BLaER1 treated with 17β-estradiol and CSF1 and Interleukin-3, amounts not matched to agents 10 nM and 100 nM (cell line): ENCODE measurements around the gene MOCS1.

ENCODE experiments used
- H3K27ac ChIP-seq, 11 experiments: shearing (Covaris generic); formaldehyde crosslinking; 2 replicates each; pipeline ENCODE4 v1.8.1; 2022
- H3K27me3 ChIP-seq, 11 experiments: shearing (Covaris generic); formaldehyde crosslinking; 2 replicates each; pipeline ENCODE4 v1.8.1; 2022
- H3K36me3 ChIP-seq, 11 experiments: shearing (Covaris generic); formaldehyde crosslinking; 2 replicates each; pipeline ENCODE4 v1.8.1; 2022
- H3K4me1 ChIP-seq, 10 experiments: shearing (Covaris generic); formaldehyde crosslinking; 2 replicates each; pipeline ENCODE4 v1.8.1; 2022
- H3K4me2 ChIP-seq, 11 experiments: shearing (Covaris generic); formaldehyde crosslinking; 2 replicates each; pipeline ENCODE4 v1.8.1; 2022
- H3K4me3 ChIP-seq, 10 experiments: shearing (Covaris generic); formaldehyde crosslinking; 2 replicates each; pipeline ENCODE4 v1.8.1; 2022
- H3K9ac ChIP-seq, 11 experiments: shearing (Covaris generic); formaldehyde crosslinking; 2 replicates each; pipeline ENCODE4 v1.8.1; 2022
- H3K9me3 ChIP-seq, 11 experiments: shearing (Covaris generic); formaldehyde crosslinking; replicated peaks in 1 of 11; 2 replicates each; pipeline ENCODE4 v1.8.1; 2022
- H4K20me1 ChIP-seq, 11 experiments: shearing (Covaris generic); formaldehyde crosslinking; 2 replicates each; pipeline ENCODE4 v1.8.1; 2022
- Cebpa-rat ChIP-seq, 11 experiments: shearing (Covaris generic); IDR thresholded peaks; 2 replicates each; pipeline ENCODE4 v1.8.1; 2022

Gene MOCS1

DNA sequence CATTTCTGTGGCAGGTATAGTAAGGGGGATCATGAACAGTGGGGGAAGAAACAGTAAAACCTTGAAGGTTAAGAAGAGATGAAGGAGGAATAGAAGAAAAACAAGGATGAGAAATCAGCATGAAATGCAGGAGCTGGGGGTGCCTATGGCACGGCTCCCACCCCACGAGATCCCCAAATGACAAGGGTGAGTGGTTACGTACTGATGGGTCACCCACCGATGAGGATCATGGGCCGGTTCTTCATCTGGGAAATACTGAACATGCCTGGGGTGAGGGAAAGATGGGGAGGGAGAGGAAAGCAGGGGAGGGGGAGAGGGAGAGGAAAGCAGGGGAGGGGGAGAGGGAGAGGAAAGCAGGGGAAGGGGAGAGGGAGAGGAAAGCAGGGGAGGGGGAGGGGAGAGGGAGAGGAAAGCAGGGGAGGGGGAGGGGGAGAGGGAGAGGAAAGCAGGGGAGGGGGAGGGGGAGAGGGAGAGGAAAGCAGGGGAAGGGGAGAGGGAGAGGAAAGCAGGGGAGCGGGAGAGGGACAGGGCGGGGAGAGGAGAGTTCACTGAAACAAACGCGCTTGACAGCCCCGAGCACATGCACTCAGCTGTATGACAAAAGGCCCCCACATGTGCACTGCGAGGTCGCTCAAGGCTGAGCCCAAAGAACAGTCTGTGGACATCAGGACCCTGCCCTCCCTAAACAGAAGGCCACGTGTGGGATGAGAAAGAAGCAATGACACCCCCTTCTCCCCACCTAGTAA is 25.3 kb downstream of the MOCS1 start:
- Histone ChIP-seq H3K9ac (no peak overlapping the region), H3K9me3 (no peaks in the 10 kb centered on the region), H4K20me1 (no peaks in the 10 kb centered on the region), H3K36me3 (no peaks in the 10 kb centered on the region), H3K4me2 (no peak overlapping the region), H3K4me3 (no peak overlapping the region), H3K27ac (no peak overlapping the region; a peak in 1 of 22 replicates), H3K4me1 (no peaks in the 10 kb centered on the region), H3K27me3 (no peaks in the 10 kb centered on the region)
- TF ChIP-seq Cebpa-rat (IDR thresholded peaks at IDR 0.05), result no peak

DNA sequence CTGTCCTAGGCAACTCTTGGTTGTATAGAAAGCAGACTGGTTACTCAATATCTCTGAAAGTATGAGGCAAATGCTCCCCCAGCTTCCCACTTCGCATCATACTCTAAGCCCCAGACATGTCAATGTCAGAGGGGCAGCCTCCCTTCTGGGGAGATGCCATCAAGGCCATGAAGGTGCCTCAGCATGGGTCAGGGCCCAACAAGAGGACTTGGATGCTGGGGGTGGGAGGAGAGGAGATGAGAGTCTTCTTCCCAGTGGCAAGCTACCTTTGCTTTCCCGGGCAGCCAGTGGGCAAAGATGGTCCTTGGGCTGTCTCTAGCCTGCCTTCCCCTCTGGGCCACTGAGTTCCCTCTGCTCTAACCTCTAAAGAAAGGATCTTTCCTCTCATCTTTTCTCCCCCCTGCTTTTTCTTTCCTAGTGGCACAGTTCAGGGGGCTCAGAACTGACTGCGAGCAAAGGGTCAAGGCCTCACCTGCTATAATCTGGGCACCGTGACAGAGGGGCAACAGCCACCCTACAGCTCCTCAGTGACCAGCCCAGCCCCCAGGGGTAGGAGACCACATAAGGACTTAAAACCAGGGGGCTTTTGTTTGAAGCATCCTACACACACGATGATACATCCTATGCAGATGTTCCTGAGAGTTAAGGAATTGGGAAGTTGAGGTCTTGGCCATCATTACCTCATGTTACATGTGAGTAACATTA is 26.2 kb downstream of the MOCS1 start:
- Histone ChIP-seq H3K4me1 (no peaks in the 10 kb centered on the region), H3K9me3 (no peaks in the 10 kb centered on the region), H3K9ac (no peak overlapping the region), H3K27ac (no peak overlapping the region), H3K27me3 (no peaks in the 10 kb centered on the region), H3K4me3 (no peak overlapping the region), H4K20me1 (no peaks in the 10 kb centered on the region), H3K4me2 (no peak overlapping the region), H3K36me3 (no peaks in the 10 kb centered on the region)
- TF ChIP-seq Cebpa-rat (IDR thresholded peaks at IDR 0.05), result no peak

DNA sequence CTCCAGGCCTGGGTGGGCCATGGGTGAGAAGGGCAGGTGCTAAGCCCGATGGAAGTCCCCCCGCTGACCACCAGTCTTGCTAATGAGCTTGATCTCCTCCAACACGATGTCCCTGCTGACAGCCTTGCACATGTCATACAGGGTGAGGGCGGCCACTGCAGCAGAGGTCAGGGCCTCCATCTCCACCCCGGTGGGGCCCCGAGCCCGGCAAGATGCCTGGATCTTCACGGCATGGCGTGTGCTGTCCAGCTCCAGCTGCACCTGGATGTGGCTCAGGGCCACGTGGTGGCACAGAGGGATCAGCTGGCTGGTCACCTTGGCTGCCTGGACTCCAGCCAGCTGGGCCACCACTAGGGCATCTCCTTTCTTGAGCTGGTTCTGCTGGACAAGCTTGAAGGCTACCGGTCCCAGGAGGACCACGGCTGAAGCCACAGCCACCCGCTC is 27.9 kb downstream of the MOCS1 start:
- Histone ChIP-seq H3K27ac (no peak overlapping the region), H4K20me1 (no peaks in the 10 kb centered on the region), H3K4me1 (no peaks in the 10 kb centered on the region), H3K4me3 (no peak overlapping the region), H3K27me3 (no peaks in the 10 kb centered on the region), H3K36me3 (no peaks in the 10 kb centered on the region), H3K9me3 (no peaks in the 10 kb centered on the region), H3K9ac (no peak overlapping the region), H3K4me2 (no peak overlapping the region)
- no peak for TF ChIP-seq Cebpa-rat (IDR thresholded peaks at IDR 0.05)

DNA sequence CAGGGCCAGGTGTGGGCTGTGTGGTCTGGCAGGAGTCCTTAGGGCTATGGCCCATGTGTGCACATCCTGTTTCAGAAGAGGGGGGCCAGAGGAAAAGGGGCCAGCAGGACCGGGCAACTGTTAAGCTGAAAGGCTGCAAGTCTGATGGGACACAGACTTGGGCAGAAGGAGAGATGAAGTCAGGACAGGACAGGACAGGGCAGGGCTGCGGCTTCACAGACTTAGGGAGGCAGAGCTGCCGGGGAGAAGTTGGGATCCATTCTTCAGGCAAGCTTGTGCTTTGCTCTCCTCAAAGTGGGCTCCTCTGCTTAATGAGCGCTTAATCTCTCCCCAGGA is 28.7 kb downstream of the MOCS1 start:
- no peak overlapping the region for H3K4me2 ChIP-seq
- no peak overlapping the region for H3K9ac ChIP-seq
- no peak for TF ChIP-seq Cebpa-rat (IDR thresholded peaks at IDR 0.05)
- no peak overlapping the region for H3K27ac ChIP-seq
- H3K9me3 ChIP-seq, result no peaks in the 10 kb centered on the region
- H3K4me1 ChIP-seq, result no peaks in the 10 kb centered on the region
- H3K4me3 ChIP-seq, result no peak overlapping the region
- H3K36me3 ChIP-seq, result no peaks in the 10 kb centered on the region
- H3K27me3 ChIP-seq, result no peaks in the 10 kb centered on the region
- H4K20me1 ChIP-seq, result no peaks in the 10 kb centered on the region

DNA sequence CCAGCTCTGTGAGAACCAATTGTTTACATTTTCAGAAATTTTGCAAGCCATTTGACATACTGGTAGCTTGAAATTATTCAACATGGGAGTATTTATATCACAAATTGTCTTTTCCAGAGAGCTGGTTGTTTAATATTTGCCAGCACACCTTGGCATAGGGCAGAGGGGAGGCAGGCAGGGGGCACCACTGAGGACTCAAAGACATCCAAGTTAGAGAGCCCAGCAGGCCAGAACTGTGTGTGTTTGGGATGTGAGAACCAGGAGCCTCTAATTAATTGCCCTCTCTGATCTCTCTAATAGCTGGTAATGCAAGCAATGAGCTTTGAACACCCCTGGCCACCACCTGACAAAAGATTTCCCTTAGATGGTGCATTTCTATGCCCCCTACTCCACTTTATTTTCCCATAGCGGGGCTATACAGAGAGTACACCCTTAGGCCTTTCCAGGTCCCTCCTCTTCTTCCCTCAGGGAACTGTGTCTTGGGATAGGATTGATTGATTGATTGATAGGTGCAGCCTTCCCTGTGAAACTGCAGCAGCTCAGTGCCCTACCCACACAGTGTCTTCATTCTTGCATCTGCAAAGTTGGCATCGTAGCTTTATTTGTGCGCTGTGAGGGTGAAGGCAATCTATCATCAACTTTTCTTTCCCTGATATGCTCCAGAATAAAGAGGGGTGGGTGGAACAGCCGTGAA is 29.2 kb downstream of the MOCS1 start:
- TF ChIP-seq Cebpa-rat (IDR thresholded peaks at IDR 0.05), result no peak
- Histone ChIP-seq H3K9me3 (no peaks in the 10 kb centered on the region), H3K27me3 (no peaks in the 10 kb centered on the region), H3K4me3 (no peak overlapping the region), H3K4me1 (no peaks in the 10 kb centered on the region), H3K27ac (no peak overlapping the region), H3K36me3 (no peaks in the 10 kb centered on the region), H3K4me2 (no peak overlapping the region), H4K20me1 (no peaks in the 10 kb centered on the region), H3K9ac (no peak overlapping the region)

DNA sequence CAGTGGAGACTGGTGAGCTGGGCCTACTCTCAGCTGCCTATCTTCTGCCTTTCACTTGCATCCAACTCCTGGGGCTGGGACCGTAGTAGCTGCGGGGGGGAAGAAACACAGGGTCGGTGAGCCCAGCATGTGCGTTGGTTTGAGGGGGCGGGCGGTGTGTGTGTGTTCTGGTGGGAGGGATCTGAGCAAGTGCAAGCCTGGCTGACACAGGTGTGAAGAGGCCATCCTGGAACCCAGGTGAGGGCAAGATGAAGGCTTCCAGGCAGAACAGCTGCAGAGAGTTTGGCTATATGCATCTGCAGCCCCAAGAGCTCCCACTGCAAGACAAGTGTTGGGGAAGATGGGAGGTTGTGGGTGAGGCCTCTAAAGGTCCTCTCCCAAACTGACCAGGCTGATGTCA is 30.6 kb downstream of the MOCS1 start:
- H3K4me3 ChIP-seq, result no peak overlapping the region
- no peaks in the 10 kb centered on the region for H4K20me1 ChIP-seq
- H3K27ac ChIP-seq, result no peak overlapping the region
- H3K4me1 ChIP-seq, result no peaks in the 10 kb centered on the region
- H3K36me3 ChIP-seq, result no peaks in the 10 kb centered on the region
- no peak for TF ChIP-seq Cebpa-rat (IDR thresholded peaks at IDR 0.05)
- no peaks in the 10 kb centered on the region for H3K9me3 ChIP-seq
- no peak overlapping the region for H3K9ac ChIP-seq
- H3K4me2 ChIP-seq, result no peak overlapping the region
- no peaks in the 10 kb centered on the region for H3K27me3 ChIP-seq

DNA sequence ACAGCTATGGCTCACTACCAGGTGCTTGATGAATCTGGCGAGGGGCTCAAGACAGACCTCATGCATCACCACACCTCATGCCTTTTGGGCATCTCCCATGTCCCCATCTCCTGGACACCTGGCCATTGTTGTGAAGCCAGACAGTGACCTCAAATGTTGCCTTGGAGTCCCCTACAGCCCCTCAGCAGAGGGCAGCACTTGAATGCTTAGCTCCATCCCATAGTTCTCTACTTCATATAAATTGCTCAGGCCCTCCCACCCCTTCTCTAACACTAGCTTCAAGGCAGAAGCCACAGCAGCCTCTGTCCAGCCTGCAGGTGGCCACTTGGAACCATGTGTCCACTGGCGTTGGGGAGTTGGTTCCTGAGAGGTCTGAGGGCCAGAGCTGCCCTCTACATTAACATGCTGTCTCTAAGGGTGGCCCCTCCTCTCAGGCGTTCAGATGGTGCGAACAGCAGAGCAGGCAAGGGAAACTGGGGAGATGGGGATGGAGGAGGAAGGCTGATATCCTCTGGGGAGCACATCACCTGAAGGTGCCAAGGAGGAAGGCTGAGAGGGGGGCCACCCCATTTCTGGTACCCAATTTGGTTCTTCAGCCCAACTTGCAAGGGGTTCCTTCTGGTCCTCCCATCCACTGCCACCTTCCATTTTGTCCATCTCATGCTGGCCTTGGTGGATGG is 31.3 kb downstream of the MOCS1 start:
- Histone ChIP-seq H3K4me3 (no peak overlapping the region), H4K20me1 (no peaks in the 10 kb centered on the region), H3K27me3 (no peaks in the 10 kb centered on the region), H3K4me1 (no peaks in the 10 kb centered on the region), H3K27ac (no peak overlapping the region), H3K9me3 (no peaks in the 10 kb centered on the region), H3K9ac (no peak overlapping the region), H3K4me2 (no peak overlapping the region), H3K36me3 (no peaks in the 10 kb centered on the region)
- no peak for TF ChIP-seq Cebpa-rat (IDR thresholded peaks at IDR 0.05)

DNA sequence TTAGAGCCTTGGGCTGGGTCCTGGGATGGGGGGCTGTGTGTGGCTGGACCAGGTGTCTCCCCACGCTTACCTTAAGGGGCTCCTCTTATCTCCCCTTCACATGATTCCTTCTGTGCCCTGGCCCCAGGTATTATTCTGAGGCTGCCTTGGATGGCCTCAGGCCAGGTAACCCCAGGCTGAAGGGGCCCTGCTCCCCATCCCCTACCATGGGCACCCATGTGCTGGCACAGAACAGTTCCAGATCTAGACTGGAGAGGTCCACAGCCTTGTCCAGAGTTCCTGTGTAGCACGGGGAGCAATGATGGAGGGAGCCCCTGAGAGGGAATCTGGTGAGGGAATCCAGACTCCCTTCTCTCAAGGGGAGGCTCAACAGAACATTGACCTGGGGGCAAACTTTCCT is 32.1 kb downstream of the MOCS1 start:
- H3K4me3 ChIP-seq, result no peak overlapping the region
- no peaks in the 10 kb centered on the region for H3K36me3 ChIP-seq
- no peak overlapping the region for H3K4me2 ChIP-seq
- H3K4me1 ChIP-seq, result no peaks in the 10 kb centered on the region
- no peaks in the 10 kb centered on the region for H3K27me3 ChIP-seq
- H4K20me1 ChIP-seq, result no peaks in the 10 kb centered on the region
- no peak overlapping the region for H3K27ac ChIP-seq
- H3K9ac ChIP-seq, result no peak overlapping the region
- H3K9me3 ChIP-seq, result no peaks in the 10 kb centered on the region
- TF ChIP-seq Cebpa-rat (IDR thresholded peaks at IDR 0.05), result no peak

DNA sequence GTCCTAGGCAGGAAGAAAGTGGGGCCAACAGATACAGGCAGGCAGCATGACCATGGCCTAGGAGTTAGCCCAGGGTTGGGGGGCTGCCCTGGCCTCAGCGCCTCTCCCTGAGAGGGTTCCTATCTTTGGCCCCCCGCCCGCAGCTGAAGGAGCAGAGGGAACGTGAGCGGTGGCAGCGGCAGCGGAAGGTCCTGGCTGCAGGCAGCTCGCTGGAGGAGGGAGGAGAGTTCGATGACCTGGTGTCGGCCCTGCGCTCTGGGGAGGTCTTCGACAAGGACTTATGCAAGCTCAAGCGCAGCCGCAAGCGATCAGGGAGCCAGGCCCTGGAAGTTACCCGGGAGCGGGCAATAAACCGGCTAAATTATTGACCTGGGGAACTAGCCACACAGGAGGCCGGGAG is 32.6 kb downstream of the MOCS1 start:
- H4K20me1 ChIP-seq, result no peaks in the 10 kb centered on the region
- H3K4me1 ChIP-seq, result no peaks in the 10 kb centered on the region
- no peak overlapping the region for H3K27ac ChIP-seq
- no peak overlapping the region for H3K4me3 ChIP-seq
- TF ChIP-seq Cebpa-rat (IDR thresholded peaks at IDR 0.05), result no peak
- no peak overlapping the region for H3K9ac ChIP-seq
- no peak overlapping the region for H3K4me2 ChIP-seq
- H3K36me3 ChIP-seq, result no peaks in the 10 kb centered on the region
- H3K9me3 ChIP-seq, result no peaks in the 10 kb centered on the region
- no peaks in the 10 kb centered on the region for H3K27me3 ChIP-seq
